Cerebellar nuclear complex (tissue), 1 donor: ENCODE data around the gene SEMA3C.

Experiments
- DNase-seq, 2 experiments: peaks; one replicate each; lab custom pipeline; 2025; lab: John Stamatoyannopoulos, UW

The SEMA3C gene

DNA sequence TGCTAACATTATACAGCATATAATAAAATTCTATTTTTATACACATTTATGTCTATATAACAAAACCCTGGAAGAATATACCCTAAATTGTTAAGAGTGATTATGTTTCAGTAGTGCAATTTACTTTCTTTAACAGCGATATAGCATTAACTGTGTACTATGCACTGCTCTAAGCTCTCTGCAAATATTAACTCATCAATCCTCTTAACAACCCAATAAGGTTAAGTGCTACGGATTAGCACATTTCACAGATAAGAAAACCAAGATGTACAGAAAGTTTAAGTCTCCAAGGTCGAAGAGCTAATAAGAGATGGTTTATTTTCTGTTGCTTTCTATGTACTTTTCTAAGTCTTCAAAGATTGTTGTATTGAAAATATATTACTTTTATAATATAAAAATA is 95.8 kb downstream of the SEMA3C start:
- DNase-seq = no peak

DNA sequence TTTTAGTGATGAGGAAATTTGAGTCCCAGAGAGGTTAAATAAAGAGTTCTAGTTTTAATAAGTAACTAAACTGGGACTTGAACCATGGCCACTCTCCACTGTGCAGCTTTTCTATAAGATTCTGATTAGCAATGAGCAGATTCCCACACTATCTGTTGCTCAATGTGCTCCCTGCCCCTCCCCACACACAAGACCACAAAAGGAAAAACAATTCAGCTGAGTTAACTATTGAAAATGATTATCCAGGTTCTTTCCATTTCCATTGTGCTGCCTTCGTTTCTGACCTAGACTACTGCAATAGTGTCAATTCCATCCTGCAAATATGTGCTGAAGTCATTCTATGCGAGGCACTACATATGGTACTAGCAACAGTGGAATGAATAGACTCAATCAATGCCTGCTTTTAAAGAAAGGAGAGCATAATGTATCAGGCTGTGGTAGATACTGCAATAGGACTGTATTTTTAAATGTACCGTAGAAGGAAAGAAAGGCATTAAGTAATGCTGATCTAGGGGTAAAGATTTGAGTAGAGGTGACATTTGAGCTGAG is 97.0 kb downstream of the SEMA3C start:
- DNase-seq = no peak

DNA sequence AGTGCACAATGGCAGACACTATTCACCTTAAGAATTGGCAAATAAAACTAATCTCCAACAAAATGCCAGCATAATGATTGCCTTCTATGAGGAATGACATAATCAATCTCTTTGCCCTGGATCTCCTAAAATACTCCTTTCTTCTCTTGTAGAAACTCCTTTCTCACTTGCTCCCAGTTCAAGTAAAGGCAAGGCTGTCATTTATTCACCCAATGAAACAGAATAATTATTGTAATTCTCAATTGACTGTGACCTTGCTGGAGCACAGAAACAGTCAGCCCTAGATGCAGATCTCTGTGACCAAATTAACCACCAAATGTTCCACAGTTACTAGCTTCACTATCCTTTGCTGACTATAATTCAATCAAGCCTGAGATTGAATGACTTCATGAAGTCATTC is 99.3 kb downstream of the SEMA3C start:
- no peak for DNase-seq

DNA sequence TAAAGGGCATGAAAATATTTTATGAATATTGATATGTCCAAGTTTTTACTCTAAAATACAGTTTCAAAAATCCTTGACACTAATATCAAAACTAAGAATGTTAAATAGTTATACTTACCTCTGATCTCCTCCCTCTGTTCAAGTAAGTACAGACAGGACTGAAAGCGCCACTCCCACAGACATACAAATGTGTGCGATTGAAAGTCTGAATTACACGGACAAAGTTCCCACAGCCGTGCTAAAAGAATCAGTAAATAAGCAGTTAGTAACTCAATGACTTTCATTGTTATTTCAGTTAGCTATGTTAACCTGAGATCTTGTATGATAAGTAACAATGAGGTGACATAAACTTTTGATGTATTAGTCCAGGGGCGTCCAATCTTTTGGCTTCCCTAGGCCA is 100.7 kb downstream of the SEMA3C start:
- DNase-seq = no peak

DNA sequence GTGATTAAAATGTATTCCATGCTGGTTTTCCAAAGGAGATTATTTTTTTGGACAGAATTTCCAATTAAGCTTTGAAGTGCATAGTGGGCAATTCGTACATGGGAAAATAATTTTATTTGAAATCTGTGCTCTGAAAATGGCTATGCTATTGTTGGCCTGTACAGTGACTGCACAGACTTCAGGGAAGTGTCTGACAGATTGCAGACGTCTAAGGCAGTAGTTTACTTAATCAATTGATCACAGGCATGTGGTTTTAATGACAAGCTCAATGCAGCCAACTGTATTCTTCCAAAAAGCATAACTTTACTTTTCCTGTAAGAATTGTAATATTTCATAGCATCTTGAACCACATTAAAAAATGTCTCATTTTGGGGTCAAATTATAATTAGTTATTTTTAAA is 102.0 kb downstream of the SEMA3C start:
- no peak for DNase-seq

DNA sequence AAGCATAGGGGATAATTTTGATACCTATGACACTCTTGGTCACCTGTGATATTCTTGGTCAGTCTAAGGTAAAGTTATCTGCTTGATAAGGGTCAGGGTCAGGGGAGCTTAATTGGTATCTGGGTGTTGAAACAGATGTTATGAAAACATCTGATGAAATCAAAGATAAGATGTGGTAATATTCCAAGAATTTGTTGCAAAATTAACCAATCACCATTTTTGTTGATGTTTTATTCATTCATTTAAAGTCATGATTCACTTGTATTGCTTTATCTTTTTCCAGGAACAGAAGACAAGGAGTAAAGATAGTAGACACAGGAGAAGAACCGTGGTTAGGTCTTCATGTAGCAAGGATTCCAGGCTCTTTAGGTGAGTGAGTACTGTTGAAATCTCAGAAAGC is 103.1 kb downstream of the SEMA3C start:
- no peak for DNase-seq

DNA sequence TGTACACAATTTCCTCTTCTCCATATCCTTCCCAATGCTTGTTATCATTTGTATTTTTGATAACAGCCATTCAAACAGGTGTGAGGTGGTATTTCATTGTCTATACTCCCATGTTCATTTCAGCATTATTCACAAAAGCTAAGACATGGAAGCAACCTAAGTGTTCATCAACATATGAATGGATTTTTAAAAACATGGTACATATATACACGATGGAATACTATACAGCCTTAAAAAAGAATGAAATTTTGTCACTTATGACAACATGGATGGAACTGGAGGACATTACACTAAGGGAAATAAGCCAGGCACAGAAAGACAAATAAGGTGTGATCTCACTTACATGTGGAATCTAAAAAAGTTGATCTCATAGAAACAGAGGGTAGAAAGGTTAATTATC is 109.3 kb downstream of the SEMA3C start:
- no peak for DNase-seq

DNA sequence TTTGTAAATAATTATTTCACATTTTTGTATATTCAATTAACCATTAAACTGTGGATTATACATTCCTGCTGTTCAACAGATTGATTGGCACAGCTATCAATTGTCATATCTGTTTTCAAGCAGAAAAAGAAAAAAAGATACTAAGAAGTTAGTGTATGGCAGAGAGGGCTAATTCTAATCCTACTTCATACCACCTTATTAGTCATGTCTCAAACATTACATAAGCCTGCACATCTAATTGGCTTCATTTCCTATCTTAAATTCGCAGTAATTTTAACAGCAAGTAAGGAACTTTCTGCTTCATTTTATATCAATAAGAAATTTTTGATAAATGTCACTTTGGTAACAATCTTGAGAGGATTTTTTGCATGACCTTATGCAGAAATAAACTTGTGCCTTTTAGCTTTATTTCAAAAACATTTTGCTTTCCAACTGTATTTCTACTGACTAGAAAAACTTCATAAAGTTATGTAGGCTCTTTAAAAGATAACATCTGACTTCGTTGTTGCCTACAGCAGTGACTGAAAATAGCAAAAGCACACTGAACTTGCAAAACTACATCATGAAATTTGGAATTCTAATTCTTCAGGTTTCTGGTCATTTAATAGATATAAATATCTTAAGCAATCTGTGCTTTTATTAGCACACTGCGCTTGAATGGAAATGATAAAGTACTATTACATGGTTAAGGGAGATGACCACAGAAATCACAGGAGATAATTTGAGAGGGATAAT is 111.5 kb downstream of the SEMA3C start:
- DNase-seq = no peak

DNA sequence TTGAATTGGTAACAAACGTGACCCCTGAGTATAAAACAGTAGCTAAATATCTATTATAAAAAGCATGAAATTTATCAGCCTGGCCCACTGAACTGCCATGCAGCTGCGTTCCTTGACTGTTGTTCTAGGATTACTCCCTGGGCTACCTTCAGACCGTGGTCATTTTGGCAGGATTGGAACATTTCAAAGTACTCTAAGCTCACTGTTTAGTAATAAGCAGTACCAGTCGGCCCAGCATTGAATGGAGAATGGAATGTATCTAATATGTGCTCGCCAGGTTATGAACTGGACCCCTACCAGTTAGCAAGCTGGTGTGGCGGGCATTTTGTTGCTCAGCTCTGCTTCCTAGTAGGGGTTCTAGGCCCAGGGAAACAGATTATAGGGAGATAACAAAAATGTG is 112.2 kb downstream of the SEMA3C start:
- no peak for DNase-seq

DNA sequence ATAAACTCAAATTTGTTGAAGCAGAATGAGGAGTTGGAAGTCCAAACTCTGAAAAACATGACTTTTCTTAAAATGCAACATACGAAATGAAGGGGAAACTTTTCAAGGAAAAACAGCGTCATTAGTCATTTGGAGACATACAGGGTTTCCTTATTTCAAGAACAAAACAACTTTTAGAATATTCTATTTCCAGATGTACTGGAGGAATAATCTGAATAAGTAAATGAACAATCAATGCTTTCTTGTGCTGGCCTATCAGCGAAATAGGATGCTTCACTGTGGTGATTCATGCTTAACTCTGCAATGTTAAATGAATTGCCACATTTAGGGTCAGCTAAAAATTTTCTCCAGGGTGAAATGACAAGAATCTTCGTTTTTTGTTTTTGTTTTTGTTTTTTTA is 114.3 kb downstream of the SEMA3C start:
- no peak for DNase-seq

DNA sequence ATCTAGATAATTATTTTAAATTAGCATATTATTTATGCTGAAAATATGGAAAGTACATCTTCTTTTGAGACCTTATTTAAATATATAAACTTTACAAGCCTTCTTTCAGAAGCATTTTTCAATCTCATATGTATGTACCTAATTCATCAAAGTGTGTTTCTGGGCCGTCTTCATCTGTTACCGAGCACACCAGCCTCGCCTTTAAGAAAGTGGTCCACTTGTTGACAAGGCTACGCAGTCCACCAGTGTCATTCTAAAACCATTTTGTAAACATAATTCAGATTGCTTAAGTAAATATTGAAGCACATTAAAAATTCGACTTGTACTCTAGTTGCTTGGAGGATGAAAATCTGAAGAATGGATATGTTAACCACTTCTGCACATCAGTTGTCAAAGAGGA is 116.3 kb downstream of the SEMA3C start:
- DNase-seq = no peak

DNA sequence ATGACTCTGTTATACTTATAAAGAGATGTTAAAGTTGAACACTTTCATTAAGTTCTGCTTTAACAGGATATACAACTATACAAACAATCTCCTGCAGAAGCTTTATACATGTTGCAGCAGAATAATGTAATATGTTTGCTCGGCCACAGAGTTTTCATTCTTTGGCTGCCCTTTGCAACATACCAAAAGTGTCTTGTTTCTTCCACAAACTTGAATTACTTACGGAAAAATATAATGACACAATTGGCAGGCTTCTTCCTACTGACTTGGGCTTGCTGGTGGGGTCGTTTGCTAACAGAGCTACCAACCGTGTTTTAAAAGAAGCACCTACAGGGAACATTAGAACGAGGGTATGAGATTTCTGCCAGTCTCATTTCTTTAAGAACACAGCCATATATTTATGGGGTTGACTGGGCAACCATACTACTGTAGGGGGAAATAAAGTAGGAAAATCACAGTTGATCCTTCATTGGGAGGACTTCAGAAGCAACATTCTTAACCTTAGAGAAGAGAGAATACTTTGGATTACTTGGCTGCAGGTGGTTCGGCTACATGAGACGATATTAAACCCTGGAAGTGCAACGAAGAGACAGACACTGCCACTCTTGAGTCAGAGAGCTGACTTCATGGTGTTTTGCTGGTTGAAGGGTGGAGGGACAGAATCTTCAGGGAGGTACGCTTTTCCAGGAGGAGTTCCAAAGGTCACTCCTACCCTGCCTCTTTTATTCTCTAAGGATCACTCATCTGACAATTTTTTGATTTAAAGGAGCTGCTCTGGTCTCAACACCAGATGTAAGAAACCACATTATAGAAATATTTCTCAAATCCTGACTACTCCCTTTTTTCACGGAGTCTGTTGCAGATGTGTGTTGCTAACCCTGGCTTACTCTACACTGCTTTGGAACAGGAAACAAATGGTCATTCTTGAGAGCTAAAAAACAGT is 123.9 kb downstream of the SEMA3C start:
- DNase-seq = no peak

DNA sequence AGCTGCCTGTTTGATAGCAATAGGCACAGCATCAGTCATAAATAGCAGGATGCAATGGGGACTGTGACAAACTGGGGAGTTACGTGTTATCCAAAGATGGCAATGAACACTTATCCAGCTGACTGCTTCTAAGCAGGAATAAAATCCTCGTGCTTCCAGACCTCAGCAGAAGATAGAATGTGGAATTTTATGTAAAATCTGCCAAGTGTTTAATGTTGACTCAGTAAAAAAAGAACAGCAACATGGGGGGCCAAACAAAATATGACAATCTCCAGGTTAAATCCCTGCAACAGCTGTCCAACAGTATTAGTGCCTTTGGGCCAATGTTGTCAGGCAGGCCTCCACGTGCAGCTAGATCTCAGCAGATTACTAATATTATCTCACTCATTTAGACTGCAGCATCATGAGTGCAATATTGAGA is 127.3 kb downstream of the SEMA3C start:
- no peak for DNase-seq

DNA sequence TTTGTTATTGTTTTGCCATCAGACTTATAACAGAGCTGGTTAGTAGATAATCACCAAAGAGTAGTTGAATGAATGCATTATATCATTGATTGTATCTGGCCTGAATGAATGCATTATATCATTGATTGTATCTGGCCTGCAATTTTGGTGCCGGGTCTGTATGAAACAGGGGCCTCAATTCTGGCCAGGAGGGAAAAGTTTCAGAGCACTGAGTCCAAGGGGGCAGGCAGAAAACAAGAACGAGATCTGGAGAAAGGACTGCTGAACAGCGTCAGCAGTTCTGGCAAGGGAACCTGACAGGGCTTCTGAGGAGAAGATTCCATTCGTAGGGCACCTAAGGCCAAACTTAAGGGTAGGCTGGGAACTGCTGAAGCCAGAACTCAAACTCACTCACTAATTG is 128.0 kb downstream of the SEMA3C start:
- DNase-seq = no peak

DNA sequence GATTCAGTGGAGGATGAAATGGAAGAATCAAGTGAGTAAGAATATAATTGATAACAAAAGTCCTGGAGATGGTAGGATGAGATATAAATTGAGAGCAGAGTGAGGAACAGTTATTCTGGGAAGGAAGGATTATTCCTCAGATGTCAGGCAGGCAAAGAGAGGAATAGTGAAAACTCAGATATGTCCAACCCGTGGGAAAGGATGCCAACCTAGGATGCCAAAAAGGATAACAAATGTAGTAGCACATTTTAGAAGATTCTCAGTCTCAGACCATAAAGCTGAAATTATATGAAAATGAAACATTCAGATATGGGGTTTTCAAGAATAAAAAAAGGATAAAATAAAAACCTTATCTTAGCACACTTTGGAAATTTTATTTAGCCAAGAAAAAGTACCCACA is 131.1 kb downstream of the SEMA3C start:
- DNase-seq = no peak

DNA sequence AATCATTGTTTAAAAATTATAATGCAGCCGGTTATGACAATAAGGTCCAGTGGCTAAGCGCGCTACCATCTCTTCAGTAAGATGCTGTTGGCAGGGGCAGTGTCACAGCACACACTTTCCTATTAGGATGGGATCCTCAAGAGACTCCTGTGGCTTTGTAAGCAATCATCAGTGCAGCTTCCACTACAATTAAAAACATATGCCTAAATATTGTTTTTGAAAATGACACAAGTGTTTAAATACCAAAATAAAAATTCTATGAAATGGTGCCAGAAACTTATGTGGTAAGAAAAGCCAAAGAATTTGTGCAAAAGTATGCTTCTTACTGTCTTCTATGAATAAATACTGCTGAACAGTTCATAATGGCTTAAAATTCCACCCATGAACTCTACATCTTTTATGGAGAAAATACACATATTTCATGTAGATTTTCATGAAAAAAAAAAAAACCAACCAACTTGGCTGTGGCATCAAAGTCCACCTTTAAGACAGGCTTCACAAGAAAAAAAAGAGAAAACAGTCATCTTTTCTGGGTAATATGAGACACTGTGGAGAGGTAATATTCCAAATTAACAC is 132.8 kb downstream of the SEMA3C start:
- DNase-seq = no peak

DNA sequence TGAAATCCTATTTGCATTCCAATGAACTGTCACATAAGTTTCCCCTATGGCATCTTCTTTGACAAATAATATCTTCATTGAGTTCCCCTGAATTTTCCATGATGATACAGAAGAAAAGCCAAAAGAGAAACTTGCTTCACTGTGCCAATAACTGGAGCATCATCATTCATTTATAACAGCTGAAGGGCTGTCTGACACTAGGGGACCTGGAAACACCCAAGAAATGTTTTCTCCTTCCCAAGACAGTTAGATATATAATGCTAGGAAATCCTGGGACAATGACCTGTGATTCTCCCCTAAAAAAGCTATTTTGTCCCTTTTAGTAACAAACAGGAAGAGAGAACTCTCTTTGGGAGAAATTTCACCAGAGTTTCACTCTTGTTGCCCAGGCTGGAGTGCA is 133.6 kb downstream of the SEMA3C start:
- no peak for DNase-seq

DNA sequence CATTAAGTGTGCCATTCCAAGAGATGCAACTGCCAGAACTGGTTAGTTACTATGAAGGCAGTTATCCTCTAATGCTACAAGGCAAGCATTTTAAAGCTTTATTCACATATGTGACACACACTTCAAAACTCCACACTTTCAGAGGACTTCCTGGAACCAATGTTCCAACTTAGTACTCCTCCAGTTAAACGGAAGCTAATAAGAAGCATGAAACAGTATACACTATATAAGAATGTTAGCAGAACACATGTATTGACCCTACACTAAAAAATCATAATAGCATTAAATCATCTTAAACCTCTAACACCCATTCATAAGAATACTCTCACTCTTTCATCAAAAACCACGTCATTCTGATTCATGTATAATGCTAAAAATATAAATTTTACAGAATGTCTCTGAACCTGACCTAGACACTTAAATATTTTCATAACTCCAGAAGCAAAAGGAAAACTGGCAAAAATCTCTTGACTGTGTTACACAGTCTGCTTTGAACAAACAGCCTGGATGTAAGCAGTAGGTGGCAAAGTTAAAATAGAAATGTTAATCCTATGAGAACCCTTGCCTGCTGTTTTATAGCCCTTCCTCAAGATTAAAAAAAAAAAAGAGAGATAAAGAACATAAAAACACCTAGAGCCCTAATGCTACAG is 135.0 kb downstream of the SEMA3C start:
- DNase-seq = no peak

DNA sequence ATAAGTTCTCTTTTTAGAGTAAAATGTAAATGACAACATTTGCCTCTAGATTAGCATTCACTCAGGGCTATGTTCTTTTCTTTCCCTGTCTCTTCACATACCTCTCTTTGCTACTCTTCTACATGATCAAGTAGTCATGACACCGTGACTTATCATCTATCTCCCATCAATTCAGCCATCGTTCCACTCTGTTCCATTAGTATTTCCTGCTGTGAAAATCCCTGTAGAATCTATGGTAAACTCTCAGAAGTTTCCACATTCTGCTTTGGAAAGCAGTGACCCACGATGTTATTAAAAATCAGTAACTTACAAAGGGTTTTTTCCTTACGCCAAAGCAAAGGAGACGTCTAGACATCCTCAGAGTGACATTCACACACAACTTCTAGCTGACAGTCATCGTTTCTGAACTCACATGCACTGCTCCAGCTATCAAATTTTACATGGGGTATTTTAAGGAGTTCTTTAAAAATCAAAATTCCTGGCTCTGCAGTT is 135.6 kb downstream of the SEMA3C start:
- DNase-seq = no peak

DNA sequence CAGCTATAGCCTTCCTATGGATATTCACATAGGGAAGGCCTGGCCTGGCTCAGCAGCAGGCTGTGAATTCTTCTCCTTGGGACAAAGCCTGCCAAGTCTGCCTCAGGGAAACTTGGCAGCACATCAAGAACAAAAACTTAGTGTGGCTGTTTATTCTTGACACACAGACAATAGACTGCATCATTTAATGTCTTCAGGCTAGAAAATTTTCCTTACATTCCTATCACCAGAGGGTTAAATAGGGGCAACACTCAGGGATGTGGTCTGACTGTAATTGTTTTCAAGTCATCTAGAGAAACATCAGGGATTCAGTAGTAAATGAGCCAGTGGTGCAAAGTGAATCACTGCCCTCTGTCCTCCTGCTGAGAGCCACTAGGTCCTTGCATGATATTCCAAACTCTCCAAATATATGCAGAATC is 137.3 kb downstream of the SEMA3C start:
- DNase-seq = no peak

DNA sequence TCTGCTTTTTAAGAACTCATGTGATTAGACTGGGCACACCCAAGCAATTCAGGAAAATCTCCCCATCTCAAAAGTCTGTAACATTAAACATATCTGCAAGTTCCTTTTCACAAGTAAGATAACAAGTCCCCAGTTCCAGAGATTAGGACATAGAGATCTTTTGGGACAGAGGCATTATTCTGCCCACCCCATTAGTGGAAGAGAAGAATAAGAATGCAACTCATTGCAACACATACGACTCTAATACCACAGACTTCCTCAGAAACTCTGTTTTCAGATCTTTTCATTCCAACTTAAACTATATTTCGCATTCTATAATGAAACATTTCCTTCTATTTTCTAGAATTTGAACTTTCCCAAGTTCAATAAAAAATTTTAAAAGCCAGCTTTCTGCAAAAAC is 137.7 kb downstream of the SEMA3C start:
- DNase-seq = no peak

DNA sequence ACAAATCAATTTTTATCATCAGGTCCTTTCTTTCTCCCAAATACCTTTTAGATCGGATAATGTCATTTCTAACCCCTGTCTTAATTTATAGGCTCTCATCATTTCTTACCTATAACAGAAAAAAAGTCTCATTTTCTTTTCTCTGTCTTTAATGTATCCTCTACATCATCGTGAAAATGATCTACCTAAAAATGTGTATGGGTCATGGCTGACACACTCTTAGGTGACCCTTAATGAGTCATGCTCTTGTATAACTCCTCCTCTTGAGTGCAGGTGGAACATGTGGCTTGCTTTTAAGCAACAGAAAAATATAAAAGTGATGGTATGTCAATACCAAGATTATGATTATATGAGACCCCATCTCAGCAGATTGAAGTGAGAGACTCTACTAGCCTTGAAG is 139.4 kb downstream of the SEMA3C start:
- DNase-seq = no peak
